ENCODE results near the gene RTP4. TPM values are rescaled to one million over a fixed set of nuclear protein-coding genes. Genes with fewer than 3 reads are reported as not detected.

Gene RTP4
- total and polyA plus RNA-seq, 2 of the 8 experiments (the other 6 are each of a cell fraction or from before 2014, with no cell fraction given) = not detected

DNA sequence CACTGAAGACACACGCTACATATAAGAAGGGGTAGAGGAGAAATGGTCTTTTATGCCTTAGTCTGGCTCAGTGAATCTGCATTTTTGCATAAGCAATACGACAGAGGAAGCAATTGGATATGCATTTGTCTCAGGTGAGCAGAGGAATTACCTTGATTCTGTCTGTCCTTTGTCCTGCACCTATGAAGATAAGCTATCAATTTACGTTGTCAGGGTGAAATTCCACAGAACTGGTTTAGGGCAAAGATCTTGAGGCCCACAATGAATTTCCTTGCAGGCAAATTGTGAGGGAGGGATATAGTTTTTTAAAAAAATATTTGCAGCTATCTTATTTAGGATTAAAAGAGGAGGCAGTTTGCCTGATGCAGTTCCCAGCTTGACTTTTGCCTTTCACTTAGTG, 45.1 kb upstream of the RTP4 start (continued):
- TF ChIP-seq, protein P1, sequence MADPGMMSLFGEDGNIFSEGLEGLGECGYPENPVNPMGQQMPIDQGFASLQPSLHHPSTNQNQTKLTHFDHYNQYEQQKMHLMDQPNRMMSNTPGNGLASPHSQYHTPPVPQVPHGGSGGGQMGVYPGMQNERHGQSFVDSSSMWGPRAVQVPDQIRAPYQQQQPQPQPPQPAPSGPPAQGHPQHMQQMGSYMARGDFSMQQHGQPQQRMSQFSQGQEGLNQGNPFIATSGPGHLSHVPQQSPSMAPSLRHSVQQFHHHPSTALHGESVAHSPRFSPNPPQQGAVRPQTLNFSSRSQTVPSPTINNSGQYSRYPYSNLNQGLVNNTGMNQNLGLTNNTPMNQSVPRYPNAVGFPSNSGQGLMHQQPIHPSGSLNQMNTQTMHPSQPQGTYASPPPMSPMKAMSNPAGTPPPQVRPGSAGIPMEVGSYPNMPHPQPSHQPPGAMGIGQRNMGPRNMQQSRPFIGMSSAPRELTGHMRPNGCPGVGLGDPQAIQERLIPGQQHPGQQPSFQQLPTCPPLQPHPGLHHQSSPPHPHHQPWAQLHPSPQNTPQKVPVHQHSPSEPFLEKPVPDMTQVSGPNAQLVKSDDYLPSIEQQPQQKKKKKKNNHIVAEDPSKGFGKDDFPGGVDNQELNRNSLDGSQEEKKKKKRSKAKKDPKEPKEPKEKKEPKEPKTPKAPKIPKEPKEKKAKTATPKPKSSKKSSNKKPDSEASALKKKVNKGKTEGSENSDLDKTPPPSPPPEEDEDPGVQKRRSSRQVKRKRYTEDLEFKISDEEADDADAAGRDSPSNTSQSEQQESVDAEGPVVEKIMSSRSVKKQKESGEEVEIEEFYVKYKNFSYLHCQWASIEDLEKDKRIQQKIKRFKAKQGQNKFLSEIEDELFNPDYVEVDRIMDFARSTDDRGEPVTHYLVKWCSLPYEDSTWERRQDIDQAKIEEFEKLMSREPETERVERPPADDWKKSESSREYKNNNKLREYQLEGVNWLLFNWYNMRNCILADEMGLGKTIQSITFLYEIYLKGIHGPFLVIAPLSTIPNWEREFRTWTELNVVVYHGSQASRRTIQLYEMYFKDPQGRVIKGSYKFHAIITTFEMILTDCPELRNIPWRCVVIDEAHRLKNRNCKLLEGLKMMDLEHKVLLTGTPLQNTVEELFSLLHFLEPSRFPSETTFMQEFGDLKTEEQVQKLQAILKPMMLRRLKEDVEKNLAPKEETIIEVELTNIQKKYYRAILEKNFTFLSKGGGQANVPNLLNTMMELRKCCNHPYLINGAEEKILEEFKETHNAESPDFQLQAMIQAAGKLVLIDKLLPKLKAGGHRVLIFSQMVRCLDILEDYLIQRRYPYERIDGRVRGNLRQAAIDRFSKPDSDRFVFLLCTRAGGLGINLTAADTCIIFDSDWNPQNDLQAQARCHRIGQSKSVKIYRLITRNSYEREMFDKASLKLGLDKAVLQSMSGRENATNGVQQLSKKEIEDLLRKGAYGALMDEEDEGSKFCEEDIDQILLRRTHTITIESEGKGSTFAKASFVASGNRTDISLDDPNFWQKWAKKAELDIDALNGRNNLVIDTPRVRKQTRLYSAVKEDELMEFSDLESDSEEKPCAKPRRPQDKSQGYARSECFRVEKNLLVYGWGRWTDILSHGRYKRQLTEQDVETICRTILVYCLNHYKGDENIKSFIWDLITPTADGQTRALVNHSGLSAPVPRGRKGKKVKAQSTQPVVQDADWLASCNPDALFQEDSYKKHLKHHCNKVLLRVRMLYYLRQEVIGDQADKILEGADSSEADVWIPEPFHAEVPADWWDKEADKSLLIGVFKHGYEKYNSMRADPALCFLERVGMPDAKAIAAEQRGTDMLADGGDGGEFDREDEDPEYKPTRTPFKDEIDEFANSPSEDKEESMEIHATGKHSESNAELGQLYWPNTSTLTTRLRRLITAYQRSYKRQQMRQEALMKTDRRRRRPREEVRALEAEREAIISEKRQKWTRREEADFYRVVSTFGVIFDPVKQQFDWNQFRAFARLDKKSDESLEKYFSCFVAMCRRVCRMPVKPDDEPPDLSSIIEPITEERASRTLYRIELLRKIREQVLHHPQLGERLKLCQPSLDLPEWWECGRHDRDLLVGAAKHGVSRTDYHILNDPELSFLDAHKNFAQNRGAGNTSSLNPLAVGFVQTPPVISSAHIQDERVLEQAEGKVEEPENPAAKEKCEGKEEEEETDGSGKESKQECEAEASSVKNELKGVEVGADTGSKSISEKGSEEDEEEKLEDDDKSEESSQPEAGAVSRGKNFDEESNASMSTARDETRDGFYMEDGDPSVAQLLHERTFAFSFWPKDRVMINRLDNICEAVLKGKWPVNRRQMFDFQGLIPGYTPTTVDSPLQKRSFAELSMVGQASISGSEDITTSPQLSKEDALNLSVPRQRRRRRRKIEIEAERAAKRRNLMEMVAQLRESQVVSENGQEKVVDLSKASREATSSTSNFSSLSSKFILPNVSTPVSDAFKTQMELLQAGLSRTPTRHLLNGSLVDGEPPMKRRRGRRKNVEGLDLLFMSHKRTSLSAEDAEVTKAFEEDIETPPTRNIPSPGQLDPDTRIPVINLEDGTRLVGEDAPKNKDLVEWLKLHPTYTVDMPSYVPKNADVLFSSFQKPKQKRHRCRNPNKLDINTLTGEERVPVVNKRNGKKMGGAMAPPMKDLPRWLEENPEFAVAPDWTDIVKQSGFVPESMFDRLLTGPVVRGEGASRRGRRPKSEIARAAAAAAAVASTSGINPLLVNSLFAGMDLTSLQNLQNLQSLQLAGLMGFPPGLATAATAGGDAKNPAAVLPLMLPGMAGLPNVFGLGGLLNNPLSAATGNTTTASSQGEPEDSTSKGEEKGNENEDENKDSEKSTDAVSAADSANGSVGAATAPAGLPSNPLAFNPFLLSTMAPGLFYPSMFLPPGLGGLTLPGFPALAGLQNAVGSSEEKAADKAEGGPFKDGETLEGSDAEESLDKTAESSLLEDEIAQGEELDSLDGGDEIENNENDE (IDR thresholded peaks at IDR 0.05; ENCODE audit: insufficient replicate concordance, low read length) = no peak
- no peak for TF ChIP-seq KDM5A (IDR thresholded peaks at IDR 0.05; ENCODE audit: low read length)
